Measurements from ENCODE around the gene MBP.

Gene MBP

DNA sequence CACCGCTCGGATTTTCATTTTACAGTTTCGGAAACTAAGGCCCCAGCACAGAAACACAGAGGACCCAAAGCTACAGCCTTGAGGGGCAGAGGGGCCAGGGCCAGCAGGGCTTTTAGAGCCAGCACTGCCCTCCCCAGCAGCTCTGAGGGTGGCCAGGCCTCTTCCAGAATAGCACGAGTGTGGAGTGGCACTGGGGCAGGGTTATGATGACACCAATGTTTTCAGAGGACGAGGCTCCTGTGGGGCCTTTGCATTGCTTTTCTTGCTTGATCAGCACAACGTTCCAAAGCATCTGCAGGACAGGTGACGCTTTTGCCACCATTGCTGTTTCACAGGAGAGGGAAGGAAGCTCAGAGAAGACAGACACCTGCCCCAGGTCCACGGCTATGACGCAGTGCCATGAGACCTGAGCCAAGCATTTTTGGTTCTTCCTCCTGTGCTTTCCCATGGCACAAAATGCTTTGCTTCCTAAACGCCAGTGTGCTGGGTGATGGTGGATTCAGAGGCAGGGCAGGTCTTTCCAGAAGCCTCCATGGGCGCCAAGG lies 126.9 kb downstream of the MBP start:
- no peak for DNase-seq (ENCODE audit: low read depth in 1 of 2, low spot score in 1 of 2)
- no peak overlapping the region for H3K4me3 ChIP-seq (replicated peaks; ENCODE audit: insufficient read depth, low read length)
- no peaks in the 10 kb centered on the region for H3K27me3 ChIP-seq (ENCODE audit: insufficient read depth, poor library complexity, severe bottlenecking)
- TF ChIP-seq, protein P1, sequence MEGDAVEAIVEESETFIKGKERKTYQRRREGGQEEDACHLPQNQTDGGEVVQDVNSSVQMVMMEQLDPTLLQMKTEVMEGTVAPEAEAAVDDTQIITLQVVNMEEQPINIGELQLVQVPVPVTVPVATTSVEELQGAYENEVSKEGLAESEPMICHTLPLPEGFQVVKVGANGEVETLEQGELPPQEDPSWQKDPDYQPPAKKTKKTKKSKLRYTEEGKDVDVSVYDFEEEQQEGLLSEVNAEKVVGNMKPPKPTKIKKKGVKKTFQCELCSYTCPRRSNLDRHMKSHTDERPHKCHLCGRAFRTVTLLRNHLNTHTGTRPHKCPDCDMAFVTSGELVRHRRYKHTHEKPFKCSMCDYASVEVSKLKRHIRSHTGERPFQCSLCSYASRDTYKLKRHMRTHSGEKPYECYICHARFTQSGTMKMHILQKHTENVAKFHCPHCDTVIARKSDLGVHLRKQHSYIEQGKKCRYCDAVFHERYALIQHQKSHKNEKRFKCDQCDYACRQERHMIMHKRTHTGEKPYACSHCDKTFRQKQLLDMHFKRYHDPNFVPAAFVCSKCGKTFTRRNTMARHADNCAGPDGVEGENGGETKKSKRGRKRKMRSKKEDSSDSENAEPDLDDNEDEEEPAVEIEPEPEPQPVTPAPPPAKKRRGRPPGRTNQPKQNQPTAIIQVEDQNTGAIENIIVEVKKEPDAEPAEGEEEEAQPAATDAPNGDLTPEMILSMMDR (IDR thresholded peaks at IDR 0.05; ENCODE audit: insufficient read depth, low read length), result no peak
- TF ChIP-seq GABPA (IDR thresholded peaks at IDR 0.05; ENCODE audit: low read depth) (no peak), SPI1 (IDR thresholded peaks at IDR 0.05; ENCODE audit: borderline replicate concordance, low read depth) (no peak), POLR2AphosphoS5 (IDR thresholded peaks at IDR 0.05; ENCODE audit: low read depth) (no peak)
- TF ChIP-seq, protein P2, sequence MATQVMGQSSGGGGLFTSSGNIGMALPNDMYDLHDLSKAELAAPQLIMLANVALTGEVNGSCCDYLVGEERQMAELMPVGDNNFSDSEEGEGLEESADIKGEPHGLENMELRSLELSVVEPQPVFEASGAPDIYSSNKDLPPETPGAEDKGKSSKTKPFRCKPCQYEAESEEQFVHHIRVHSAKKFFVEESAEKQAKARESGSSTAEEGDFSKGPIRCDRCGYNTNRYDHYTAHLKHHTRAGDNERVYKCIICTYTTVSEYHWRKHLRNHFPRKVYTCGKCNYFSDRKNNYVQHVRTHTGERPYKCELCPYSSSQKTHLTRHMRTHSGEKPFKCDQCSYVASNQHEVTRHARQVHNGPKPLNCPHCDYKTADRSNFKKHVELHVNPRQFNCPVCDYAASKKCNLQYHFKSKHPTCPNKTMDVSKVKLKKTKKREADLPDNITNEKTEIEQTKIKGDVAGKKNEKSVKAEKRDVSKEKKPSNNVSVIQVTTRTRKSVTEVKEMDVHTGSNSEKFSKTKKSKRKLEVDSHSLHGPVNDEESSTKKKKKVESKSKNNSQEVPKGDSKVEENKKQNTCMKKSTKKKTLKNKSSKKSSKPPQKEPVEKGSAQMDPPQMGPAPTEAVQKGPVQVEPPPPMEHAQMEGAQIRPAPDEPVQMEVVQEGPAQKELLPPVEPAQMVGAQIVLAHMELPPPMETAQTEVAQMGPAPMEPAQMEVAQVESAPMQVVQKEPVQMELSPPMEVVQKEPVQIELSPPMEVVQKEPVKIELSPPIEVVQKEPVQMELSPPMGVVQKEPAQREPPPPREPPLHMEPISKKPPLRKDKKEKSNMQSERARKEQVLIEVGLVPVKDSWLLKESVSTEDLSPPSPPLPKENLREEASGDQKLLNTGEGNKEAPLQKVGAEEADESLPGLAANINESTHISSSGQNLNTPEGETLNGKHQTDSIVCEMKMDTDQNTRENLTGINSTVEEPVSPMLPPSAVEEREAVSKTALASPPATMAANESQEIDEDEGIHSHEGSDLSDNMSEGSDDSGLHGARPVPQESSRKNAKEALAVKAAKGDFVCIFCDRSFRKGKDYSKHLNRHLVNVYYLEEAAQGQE (IDR thresholded peaks at IDR 0.05; ENCODE audit: insufficient replicate concordance, low read depth), result no peak
- peak overlapping the region; percentile 64 for H3K27ac ChIP-seq (replicated peaks)

DNA sequence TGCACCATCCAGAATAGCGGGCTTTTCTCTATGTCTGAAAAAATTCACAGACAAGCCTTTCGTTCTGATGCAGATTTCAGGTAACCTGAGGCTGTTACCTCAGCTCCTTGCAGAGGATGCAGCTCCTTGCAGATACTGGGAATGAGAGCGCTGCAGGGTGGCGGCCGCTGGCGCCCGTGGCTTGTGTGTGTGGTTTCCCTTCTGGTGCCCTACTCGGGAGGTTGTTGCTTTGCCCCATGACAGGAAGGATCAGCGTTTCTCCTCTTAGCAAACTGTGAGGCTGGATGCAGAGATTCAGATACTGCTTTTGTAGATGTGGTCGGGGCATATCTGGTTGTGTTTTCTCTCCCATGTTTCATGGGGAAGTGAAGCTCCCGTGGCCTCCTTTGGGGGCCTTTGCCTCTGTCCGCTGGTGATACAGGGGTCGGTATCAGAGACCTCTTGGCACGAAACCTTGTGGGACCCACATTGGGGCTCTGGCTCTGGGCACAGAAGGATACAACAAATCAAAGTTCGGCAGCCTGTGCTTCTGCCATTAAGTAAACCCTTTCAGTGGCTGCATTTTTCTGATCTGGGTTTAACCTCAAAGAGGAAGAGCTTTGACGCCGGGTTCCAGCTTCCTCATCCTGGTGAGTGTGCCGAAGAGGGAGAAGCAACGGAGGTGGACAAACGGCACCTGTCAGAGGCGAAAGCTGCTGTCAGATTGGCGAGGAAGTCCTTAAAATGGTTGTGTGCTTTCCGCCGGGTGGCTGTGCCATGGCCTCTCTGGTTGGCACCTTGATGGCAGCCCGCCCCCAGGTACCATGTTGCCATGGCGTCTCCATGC lies 127.8 kb downstream of the MBP start:
- TF ChIP-seq, protein P2 (IDR thresholded peaks at IDR 0.05; ENCODE audit: insufficient replicate concordance, low read depth), result no peak
- peak; percentile 45; the same call in 1 of the 2 replicates for TF ChIP-seq POLR2AphosphoS5 (IDR thresholded peaks at IDR 0.05; ENCODE audit: low read depth)
- TF ChIP-seq SPI1 (IDR thresholded peaks at IDR 0.05; ENCODE audit: borderline replicate concordance, low read depth), result peak; percentile 98
- Histone ChIP-seq H3K27me3 (ENCODE audit: insufficient read depth, poor library complexity, severe bottlenecking) (no peaks in the 10 kb centered on the region), H3K4me3 (replicated peaks; ENCODE audit: insufficient read depth, low read length) (peak overlapping the region; percentile 27), H3K27ac (replicated peaks) (peak overlapping the region; percentile 48)
- DNase-seq (ENCODE audit: low read depth in 1 of 2, low spot score in 1 of 2), result peak; percentile 80 to 96

DNA sequence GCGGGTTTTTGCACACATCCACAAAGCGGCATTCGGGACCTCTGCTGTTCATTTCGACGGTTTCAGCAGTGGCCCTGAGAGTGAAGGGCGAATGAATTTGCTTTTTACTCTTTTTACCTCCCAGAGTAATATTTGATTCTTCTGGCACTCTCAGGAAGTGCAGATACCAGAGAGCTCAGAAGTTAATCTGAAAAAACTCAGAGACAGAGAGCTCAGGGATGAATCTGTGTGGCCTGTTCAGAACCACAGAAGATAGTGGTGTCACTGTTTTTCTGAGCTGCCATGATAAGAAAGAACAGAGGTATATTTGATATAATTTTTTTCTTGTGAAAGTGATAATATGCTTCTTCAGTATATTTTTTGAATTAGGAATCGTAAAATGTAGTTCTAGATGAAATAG lies 129.3 kb downstream of the MBP start:
- no peak for TF ChIP-seq SPI1 (IDR thresholded peaks at IDR 0.05; ENCODE audit: borderline replicate concordance, low read depth)
- no peak for TF ChIP-seq GABPA (IDR thresholded peaks at IDR 0.05; ENCODE audit: low read depth)
- TF ChIP-seq, protein P1 (IDR thresholded peaks at IDR 0.05; ENCODE audit: insufficient read depth, low read length), result no peak
- TF ChIP-seq, protein P2 (IDR thresholded peaks at IDR 0.05; ENCODE audit: insufficient replicate concordance, low read depth), result no peak
- TF ChIP-seq POLR2AphosphoS5 (IDR thresholded peaks at IDR 0.05; ENCODE audit: low read depth), result no peak
- no peak overlapping the region for H3K27ac ChIP-seq (replicated peaks)
- no peak for DNase-seq (ENCODE audit: low read depth in 1 of 2, low spot score in 1 of 2)
- no peak overlapping the region for H3K4me3 ChIP-seq (replicated peaks; ENCODE audit: insufficient read depth, low read length)
- H3K27me3 ChIP-seq (ENCODE audit: insufficient read depth, poor library complexity, severe bottlenecking), result no peaks in the 10 kb centered on the region

All from HL-60 (cell line).